NCI-H82 treated with DMSO at 0.1 percent for 48 hours (cell line): ENCODE data around the gene BOD1L1.
A peak's percentile ranks its signal among the peaks of the same experiment; 100 is the strongest.

ENCODE experiments used
- DNase-seq: peaks from one replicate; lab custom pipeline; 2025; ENCODE audit not compliant: unreplicated experiment; lab: John Stamatoyannopoulos, UW

BOD1L1 gene

DNA sequence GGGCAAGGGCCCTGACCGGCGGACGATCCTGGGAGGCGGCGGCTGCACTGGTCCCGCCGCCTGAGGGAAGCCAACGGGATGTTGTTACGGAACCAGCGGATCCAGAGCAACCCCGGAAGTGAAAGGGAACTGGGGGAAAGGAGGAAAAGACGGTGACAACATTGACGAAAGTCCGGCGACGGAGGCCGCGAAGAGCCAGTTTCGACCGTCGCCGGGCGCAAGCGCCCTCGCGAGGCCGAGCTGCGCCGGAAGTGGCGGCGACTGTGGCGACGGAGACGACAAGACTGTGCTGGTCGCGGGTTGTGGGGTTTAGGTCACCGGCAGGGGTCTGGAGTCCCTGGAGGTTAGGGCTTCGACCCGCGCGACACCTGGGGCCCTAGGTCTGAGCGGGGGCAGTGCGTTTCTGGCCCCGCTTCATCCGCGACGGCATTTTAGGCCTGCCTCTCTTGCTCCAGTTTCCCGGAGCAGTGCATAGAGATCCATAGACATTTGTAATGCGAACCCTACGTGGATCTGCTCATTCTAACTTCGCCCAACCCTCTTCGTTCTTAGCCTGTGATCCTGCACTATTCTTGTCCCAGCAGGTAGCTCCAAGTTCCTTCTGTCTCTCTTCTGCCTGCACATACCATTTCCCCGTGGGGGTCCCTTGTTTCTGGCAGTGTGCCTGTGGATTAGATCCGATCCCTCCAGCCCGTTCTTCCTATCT lies at the start of gene BOD1L1:
BOD1L1 (minus strand) TSS at position 120 of the 706 bp plus-strand sequence. CDS start 138 bp downstream, outside the sequence.
- DNase-seq: peak; percentile 66

DNA sequence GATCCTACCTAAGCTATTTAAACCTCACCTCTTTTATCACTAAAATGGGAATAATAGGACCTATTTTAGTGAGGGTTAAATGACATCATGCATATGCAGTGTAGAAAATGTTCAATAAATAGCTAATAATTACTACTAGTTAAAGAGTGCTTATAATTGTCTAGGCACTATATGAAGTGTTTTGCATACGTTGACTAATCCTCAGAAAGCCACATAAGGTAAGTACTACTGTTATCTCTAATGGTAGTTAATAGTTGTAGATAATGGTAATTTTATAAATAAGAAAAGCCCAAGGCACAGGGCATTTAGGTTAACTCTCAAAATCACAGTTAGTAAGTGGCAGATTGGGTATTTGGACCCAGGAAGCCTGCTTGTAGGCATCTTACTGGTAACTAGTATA lies 47.4 kb upstream of the BOD1L1 start:
- DNase-seq: no peak

DNA sequence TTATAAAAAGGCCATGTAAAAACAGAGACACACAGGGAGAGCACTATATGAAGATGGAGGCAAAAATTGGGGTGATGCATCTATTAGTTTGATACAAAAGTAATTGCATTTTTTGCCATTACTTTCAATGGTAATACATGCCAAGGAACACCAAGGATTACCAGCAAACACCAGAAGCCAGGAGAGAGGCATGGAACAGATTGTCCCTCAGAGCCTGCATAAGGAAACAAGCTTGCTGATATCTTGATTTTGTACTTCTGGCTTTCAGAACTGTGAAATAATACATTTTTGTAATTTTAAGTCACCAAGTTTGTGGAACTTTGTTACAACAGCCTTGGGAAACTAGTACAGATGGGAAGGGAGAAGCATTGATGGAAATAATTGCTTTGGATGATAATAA lies 45.6 kb upstream of the BOD1L1 start:
- no peak for DNase-seq

DNA sequence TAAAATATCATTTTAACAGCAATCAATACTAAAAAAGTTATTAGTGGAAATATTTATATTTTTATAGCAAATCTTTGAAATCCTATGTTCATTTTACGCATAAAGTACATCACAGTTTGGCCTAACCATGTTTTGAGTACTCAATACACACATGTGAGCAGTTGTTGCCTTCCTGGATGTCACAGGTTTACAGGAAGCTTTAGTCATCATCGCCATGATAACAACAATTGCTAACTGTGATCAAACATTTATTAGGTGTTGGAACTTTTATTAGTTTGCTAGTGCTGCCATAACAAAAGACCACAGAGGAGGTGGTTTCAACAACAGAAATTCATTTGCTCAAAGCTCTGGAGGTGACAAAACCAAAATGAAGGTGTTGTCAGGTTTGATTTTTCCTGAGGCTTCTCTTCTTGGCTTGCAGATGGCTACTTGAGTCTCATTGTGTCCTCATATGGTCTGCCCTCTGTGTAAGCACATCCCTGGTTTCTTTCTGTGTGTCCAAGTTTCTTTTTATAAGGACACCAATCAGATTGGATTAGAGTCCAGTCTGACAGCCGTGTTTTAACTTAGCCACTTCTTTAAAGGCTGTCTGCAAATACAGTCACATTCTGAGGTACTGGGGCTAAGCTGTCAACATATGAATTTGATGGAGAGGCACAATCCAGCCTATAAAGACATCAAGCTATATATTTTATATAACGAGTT lies 43.1 kb upstream of the BOD1L1 start:
- DNase-seq: no peak

DNA sequence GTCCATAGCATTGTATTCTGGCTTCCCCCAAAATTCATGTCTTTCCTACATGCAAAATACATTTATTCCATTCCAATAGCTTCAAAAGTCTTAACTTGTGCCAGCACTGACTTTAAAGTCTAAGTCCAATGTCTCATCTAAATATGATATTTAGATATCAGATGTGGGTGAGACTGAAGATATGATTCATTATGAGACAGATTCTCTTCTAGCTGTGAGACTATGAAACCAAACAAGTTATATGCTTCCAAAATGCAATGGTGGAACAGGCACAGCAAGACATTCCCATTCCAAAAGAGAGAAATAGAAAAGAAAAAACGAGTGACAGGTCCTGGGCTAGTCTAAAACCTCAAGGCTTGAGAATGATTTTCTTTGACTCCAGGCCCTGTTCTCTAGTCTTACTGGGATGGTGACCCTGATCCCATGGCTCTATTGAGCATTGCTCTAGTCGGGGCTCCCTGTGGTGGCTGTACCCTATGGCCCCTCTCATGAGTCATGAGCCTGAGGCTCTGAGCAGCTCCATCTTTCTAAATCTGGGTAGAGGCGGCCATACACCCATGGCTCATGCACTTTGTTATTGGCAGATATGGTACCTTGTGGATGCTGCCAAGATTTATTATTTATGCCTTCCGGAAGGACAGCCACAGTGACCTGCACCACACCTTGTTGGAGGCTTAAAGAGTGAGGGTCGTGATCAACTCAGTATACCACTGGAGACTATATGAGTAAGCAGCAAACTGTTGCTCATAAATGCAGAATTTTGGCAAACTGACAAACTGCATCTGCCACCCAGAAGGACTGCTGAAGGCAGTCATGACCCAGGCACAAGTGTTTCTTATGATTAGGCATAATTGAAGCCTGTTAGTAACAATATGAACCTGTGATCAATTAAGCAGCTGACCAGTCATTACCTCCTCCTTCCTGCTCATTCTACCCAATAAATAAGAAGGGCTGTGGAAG lies 38.5 kb upstream of the BOD1L1 start:
- DNase-seq: no peak

DNA sequence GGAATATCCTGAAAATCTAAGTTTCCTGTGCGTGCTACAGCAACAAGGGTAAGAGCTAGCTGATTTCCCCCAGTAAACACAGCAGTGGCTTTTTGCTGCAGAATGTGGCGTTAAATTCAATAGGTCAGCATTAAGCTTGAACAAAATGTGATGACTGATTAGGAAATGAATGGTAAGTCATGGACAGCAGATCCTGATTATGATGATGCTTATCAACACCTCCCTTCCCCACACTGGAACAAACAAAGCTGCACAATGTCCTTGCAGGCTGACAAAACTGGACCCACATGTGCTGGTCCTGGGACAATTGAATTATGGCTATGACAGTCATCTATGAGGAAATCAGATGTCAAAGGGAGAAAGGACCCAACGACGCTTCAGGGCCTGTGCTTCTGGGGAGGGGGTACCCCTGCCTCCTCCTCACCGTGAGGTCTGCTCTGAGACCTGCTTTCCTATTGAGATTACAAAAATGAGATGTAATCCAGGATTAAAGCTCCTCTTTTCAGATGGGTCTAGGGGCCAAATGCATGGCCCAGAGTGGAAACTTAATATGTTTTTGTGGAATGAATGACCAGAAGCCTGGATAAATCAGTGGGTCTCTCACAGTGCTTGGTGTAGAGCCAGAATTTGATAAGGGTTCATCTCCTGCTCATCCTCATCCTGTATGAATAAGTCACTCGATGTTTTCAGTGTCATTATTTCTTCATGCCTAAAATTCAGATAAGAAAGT lies 32.0 kb upstream of the BOD1L1 start:
- DNase-seq: no peak

DNA sequence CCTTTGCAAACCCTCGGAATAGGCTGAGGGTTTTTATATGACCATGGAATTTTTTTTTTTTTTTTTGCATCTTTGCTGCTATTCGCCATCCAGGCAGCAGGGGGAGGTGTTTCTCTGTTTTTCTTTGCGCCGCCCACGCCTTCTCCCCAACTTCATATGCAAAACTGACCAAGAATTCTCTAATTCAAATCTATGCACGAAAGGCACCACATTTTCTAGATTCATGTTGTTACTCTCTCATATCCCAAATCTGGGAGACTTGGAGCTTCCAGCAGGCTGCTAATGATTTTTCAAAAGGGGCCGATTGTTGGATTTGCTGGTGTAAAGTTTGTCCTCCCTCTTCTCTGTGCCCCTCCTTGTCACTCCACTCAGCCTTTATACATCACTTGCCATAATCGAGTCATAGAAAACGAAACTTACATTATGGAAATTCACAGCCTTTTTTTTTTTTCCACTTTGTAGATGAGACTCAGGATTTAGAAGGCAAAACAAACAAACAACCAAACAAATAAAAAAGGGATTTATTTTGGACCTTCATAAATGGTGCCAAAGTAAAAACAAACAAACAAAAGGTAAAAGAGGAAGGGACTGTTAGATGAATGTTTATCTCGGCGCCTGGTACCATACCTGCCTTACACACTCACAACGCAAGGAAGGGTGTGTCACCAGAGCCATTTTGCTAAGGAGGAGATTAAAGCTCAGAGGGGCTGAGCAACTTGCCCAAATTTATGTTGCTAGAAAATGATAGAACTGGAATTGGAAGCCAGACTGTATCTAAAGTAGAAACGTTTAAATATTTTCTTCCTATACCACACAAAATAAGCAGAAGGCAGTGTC lies 29.3 kb upstream of the BOD1L1 start:
- DNase-seq: peak; percentile 4

DNA sequence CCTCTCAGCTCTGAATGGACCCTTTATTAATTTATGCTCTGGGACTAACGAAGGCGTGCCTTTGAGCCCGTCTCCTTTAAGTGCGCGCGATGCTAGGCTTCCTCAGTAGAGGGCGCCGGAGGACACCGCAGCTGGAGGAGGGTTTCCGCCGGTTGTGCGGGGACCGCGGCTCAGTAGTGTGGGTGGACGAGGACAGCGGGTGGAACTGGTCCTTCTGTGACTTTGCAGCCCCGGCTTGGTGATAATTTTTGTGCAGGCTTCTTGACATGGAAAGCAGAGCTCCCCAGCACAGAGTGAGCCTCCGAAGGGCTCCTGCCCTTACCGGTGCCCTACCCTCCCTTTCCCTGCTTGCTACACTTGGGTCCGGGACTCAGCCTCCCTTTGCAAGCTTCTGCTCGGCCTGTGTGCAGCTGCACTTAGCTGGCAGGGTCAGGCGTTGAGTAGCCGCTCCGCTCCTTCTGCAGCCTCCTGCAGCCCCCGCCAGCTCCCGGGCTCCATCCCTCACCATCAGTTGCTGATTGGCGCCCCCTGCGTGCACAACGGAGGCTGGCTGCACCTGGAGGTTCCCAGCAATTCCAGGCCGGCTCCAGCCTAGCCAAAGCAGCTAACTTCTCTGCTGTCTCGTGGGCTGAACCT lies 26.8 kb upstream of the BOD1L1 start:
- peak; percentile 1 for DNase-seq

DNA sequence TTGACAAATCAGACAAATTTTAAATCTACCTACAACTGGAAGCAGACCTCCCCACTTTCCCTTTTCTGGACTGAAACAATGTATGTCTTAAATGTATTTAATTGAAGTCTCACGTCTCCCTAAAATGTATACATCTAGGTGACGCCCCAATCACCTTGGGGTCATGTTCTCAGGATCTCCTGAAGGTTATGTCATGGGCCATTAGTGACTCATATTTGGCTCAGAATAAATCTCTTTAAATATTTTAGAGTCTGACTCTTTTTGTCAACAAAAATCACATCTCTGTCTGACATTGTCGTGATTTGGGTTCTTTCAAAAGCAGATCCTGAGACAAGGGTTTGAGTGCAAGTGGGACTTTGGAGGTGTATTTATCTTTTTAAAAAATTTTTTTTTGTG lies 26.2 kb upstream of the BOD1L1 start:
- DNase-seq: no peak

DNA sequence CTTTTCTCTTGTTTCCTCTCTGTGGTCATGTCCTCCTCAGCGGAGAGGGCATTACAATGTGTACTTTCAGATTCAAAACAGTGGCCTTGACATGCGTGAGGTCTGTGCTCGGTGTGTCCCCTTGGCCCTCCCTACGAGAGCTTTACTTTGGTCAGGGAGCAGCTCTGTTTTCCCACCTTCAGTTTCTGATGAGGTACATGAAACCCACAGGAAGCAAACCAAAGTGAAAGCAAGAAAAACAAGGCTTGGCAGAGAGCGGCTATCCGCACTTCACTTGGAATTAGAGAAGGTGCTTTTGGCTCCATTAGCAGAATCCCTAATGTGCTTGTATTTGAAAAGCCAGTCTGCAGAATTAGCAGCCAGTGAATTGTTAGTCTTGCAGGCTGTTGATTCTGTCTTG lies 19.5 kb upstream of the BOD1L1 start:
- DNase-seq: no peak

DNA sequence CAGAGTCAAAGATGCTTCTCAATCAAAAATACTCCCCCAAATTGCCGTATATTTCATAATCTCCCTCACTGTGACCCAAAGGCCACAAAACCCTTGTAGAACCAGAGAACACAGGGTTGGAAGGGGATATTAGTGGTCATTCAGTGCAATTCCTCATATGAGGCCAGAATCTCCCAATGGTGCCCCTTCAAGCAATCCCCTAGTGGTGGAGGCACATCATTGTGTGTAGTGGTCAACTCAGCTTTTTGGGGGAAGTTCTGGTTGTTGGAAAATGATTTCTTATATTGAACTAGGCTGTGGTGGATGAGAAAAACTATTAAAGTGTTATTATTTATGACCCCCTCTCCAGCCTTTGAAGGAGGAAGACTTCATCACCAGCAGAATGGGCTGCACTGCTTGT lies 17.6 kb upstream of the BOD1L1 start:
- no peak for DNase-seq

DNA sequence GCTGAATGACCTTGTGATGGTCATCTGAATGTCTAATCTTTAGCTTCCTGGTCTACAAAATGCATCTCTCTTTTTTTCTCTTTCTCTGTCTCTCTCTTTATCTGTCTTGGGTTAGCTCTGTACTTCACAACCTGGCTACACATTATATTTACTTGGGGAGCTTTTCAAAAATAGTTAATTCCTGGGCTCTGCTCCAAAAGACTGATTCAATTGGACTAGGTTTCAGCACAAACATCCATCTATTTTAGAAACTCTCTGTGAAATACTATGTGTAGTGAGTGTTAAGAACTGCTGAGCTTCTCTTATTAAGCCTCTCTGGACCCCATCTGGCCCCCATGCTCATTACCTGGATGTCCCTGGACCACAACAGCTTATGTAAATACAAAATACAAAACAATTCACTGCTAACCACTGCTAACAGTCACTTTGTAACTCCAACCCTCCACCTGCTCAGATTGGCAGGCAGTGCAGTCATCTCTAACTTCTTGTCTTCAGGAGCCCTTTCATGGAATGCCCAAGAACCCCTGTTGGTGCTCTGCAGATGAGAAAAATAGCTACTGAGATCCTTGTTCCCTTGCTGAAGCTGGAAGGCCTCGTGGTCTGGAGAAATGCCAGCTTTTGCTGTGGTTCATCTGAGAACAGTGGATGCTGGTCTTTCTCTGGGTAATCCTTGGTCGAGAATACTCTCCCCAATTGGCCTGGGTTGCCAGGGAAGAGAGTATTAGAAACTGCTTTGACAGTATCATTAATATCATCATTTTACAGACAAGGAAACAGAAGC lies 14.8 kb upstream of the BOD1L1 start:
- DNase-seq: no peak

DNA sequence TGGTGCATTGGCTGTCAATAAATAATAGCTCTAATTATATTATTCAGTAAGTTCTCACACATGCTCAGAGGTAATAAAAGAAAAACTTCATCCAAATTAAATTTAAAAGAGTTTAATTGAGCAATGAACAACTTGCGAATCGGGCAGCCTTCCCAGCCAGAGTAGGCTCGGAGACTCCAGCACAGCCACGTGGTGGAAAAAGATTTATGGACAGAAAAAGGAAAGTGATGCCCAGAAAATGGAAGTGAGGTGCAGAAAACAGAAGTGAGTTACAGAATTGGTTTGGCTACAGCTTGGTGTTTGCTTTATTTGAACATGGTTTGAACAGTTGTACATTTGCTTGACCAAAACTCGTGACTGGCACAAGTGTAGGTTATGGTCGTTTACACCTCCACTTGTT lies 13.6 kb upstream of the BOD1L1 start:
- DNase-seq: no peak

DNA sequence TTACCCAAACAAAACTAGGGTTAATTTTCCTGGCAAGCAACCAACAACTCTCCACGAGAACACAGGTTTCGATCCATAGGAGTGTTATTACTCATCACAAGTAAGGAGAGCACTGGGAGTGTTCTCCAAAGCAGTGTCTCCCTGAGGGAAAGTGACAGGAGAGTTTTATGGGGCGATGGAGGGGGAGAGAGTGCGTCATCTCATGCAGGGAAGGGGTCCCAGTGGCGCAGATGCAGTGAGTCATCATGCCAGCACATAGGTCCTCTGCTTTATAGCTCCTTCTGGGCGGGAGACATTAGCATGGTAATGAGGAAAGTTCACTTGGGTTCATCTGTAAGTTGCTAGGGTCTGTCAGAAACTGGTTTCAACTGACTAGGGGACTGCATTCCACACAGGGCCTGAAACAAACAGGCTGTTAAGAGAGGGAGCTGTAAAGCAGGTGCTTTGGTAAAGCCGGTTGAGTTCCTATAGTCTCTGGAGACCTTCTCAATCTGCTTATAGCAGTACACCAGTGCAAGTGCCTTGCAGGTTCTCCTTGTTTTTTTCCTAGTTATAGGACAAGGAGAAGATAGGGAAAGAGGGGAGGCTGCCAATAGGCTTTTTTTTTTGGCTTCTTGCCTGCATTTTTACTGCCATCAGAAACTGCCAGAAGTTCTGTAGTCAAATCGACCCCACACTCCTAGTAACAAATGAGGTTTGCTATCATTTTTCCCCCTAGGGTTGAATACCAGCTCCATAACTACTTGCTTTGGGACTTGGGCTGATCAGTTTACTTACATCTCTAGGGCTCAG lies 12.8 kb upstream of the BOD1L1 start:
- no peak for DNase-seq

DNA sequence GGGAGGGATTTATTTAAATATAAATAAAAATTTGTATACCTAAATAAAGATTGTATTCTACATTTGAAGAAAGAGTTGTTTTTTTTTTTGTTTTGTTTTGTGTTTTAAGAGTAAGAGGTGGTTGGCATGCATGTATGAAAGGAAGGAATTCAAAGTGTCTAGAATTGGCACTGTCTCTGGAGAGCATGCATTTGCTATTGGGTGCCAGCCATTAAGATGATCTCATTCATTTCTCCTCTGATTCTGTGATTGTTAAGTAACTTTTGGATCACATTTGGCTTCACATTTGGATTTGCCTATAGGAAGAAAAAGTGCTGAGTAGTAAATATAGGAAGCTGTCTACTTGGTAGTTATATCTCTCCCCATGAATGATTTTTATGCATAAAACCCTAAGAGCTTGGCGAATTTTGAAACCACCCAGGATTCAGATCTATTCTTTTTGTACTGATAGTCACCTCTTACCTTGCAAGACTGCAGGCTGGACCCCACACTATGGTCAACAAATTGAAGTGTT lies 7.8 kb upstream of the BOD1L1 start:
- no peak for DNase-seq

DNA sequence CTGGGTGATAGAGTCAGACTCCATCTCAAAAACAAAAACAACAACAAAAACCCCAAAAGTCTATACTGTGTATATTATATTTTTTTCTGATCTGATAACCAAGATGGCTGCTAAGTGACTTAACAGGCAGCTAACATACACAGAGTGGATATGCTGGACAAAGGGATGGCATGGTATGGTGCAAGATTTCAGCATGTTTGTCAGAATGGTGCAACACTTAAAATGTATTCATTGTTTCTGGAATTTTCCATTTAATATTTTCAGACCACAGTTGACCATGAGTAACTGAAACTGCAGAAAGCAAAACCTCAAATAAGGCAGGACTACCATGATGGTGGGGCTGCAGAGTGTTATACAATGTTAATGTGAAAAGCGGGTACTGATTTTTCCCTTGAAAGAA lies 6.1 kb upstream of the BOD1L1 start:
- DNase-seq: no peak

DNA sequence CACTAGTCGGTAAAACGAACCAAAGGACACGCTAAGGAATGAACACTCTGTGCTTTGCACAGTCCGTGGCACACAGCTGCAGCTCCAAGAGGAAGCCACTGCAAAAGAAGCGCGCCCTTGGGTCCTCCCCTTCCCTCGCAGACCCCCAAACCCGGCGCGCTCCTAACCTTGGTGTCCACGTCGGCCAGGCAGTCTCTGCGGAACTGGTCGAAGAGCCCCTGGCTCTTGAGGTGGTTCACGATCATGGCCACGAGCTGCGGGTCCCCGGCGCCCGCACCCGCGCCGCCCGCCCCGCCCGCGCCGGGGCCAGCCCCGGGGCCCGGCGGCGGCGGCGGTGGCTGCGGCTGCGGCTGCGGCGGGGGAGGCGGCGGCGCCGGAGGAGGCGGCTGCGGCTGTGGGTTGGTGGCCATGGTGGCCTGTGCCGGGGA lies 333 bp downstream of the BOD1L1 start:
- DNase-seq: no peak
